ENCODE measurements around the gene MRPS9.

MRPS9 gene

DNA sequence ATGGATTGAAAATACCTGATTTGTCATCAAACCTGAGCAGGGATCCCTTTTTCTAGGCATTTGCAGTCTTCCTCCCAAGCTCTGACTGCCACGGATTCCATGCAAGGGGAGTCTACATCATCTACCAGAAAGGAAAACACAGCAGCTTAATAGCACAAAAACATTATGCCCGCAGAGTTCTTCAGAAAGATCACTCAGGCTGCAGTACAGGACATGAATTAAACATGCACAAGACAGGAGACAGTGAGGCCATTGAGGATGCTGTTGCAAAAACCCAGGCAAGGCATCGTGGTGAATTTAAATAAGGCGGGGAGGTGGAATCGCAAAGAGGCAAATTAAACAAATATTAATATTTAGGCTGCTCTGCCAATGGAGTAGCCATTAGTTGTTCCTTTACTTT, 88.5 kb downstream of the MRPS9 start:
- no peak for DNase-seq

DNA sequence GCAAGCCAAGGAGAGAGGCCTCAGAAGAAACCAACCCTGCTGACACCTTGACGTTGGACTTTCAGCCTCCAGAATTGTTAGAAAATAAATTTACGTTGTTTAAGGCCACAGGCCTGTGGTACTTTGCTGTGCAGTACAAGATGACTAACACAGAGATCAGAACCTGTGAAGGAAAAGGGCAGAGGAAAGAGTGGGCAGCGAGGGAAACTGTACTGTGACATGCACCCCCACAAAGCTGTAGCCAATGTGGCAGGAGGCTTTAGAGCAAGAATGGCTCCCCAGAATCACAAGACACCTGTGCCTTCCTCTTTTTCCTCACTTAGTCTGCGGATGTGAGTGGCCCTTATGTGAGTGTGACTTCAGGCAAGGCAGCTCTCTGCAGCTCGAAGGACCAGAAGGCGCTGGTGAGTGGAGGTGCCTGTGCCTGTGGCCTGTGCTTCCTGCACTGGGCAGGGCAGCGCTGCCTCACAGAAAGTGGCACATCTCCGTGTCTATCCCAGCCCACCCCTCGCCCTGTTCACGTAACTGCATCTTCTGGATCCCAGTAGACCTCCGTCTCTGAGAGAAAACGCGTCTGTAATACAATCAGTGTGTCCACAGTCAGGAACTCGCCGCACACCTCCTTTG, 89.5 kb downstream of the MRPS9 start:
- no peak for DNase-seq

DNA sequence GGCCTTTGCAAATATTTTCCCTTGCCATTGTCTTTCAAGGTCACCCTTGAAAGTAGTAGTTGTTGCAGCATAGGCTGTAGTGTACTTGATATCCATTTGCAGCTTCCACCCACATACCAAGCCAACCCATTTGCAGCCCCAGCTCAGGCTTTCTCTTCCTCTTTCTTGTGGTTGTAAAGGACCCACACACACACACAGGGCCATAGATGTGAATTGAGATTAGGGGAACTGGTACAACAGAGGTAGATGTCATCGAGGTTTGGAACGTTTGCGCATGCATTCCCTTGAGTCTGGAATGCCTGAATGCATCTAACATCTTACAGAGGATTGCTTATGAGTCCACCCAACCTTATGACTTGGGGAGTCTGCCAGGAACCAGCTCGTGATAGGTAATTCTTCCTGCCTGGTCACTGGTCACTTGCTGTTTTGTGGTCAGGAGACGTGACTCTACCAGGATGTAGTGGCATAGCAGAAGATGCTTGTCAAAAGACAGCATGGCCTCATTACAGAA, 91.9 kb downstream of the MRPS9 start:
- DNase-seq: no peak

DNA sequence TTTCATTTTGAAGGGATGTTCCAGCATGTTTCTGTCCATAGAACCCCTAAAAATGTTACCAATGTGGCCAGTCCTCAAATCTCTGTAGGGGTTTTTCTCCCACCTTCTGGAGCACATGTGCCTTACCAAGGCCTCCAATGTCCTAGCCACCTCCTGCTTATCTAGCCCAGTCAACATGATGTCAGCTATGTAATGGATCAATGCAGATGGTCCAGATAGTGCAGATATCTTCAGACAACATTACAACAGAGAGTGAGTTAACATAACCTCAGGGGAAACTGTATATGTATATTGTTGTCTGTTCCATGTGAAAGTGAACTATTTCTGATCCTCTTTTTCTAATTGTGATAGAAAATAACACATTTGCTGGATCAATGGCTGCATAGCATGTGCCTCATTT, 92.7 kb downstream of the MRPS9 start:
- DNase-seq: no peak

DNA sequence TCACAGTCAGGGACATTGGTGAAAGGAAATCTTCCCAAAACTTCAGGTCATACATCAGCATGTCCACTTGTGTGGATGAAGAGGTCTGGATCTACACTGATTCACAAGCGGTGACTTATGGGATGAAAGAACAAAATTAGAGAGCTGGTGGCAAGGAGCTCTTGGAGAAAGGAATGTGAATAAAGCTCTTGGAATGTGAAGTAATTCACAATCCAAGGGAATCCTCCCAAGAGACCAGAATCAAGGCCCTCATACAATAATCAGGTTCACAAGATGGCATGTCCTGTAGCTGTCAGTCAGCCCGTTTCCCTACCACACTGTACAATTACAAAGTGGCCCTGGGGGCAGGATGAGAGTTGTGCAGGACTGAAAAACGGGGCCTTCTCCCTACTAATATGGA, 96.2 kb downstream of the MRPS9 start:
- DNase-seq: no peak

DNA sequence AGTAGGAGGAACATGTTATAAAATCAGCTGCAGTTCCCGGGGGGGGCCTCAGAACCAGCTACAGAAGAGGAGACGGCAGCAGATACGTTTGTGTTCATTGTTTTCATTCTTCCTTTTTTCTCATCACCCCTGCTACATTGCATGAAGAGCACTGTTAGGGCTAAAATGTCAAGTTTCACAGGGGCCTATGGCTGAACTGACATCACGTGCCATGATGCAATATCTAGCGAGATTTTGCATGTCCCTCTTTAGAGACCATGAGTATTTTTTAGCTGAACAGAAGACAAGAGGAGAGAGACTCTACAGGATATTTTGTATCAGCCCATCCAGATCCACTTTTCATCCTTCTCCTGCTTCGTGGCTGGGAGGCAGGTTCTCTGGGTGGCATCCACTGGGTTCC, 97.6 kb downstream of the MRPS9 start:
- DNase-seq: no peak

DNA sequence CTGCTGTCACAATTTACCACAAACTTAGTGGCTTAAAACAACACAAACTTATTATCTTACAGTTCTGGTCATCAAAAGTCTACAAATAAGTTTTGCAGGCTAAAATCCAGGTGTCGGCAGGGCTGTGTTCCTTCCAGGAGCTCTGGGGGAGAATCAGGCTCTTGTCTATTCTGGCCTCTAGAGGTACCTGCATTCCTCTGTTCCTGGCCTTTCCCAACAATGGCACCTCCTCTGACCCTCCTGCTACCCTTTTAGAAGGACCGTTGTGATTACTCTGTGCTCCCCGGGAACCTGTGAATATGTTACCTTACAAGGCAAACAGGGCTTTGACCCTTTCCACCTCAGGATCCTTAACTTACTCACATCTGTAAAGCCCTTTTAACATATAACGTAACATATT, 98.5 kb downstream of the MRPS9 start:
- DNase-seq: no peak

DNA sequence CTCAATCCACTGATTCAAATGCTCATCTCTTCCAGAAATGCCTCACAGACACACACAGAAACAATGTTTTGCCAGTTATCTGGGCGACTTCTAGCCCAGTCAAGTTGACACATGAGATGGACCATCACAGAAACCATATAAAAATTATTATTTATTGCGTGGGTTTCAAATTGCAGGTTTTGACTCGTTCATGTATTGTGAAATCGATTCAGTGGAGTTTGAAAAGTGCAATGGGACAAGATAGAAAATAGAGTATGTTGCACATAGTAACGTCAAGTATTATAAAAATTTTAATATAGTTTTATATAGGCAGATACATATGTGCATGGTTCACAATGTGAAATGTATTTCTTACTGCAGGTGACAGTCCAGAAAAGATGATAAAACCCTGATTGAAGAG, 100.8 kb downstream of the MRPS9 start:
- DNase-seq: no peak

DNA sequence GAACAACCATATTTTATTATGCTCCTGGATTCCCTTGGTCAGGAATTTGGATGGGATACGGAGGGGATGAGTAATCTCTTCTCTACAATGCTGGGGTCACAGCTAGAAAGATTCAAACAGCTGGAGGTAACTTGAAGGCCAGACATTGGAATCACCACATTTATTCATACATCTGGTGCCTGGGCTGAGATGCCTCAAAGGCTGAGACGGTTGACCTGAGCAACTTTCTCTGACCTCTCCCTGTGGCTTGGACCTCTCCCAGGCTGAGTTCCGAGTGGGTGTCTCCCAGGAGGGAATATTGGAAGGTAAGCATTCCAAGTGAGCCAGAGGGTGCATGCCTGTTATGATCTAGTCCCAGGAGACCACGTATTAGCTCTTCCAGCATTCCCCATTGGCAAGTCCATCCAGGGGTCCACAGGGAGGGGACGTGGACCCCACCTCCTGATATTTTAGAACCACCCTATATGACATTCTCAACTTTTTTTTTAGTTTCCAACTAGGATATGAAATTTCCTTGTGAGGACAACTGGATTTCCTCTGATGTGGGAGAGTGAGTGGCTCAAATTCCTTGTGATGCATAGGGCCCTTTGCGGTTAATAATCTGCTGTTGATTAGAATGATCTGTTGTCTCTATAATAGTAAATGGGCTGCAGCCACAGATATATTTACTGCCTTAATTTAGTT, 101.8 kb downstream of the MRPS9 start:
- DNase-seq: no peak

DNA sequence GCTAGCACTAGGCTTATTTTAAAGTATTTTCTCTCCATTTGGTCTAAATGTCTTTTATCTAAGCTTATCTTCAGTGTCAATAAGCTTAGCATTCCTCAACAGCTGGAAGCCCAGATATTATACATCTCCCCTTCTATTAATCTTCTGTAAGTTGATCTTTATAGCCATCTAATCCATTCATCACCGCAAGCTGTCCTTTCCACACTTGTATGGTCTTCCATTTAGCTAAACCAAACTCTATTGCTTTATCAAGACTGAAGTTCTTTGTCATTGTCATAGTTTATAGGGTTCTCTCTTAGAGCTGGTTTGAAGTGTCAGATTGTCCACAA, 102.3 kb downstream of the MRPS9 start:
- DNase-seq: no peak

DNA sequence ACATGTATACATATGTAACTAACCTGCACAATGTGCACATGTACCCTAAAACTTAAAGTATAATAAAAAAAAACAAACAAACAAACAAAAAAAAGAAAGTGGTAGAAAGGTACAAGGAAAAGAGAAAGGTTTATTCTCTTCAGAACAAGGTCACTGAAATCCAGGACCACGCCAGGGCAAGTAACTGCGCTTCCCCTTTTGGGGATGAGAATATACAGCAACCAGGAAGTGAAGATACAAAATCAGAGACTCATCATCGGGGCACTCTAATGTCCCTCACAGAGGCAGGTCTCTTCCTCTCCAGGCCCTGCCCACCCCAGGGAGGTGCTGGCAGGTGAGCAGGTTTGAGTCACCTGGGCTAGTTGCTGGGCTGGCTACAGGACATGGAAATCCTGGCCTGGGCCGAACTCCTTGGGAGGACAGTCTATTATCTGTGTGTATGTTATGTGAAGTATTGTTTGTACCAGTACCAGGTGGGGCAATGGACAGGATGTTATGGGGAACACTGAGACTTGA, 103.3 kb downstream of the MRPS9 start:
- no peak for DNase-seq

DNA sequence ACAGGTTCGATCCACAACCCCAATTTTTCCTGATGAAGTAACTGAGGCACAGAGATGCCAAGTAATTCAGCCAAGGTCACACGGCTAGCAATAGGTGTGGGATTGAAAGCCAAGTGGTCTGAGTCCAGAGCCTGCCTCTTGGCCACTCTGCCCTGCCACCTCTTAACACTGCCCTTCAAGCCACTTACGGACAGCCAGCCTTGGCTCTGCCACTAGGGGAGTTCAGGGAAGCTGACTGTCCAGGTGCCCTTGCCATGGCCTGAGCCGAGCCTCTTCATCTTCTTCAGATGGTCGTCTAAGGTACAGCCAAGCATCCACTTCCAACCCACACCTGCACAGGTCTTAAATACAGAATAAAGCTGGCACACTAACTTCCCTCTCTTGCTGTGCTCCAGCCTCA, 104.4 kb downstream of the MRPS9 start:
- DNase-seq: no peak

DNA sequence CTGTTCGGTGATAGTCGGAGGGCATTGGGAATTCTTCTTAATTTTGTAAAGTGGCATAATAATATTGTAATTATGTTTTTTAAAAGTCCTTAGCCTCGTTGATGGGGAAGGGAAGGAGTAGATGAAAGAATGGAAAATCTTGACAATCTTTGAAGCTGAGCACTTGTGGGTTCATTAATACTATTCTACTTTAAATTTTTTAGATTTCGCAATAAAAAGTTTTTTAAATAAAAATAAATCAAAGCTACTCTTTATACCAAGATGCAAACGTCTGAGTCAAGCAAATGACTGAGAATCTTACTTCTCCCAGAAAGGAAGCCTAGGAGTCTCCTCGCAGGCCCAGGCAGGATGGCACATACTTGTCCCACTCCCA, 105.2 kb downstream of the MRPS9 start:
- no peak for DNase-seq

DNA sequence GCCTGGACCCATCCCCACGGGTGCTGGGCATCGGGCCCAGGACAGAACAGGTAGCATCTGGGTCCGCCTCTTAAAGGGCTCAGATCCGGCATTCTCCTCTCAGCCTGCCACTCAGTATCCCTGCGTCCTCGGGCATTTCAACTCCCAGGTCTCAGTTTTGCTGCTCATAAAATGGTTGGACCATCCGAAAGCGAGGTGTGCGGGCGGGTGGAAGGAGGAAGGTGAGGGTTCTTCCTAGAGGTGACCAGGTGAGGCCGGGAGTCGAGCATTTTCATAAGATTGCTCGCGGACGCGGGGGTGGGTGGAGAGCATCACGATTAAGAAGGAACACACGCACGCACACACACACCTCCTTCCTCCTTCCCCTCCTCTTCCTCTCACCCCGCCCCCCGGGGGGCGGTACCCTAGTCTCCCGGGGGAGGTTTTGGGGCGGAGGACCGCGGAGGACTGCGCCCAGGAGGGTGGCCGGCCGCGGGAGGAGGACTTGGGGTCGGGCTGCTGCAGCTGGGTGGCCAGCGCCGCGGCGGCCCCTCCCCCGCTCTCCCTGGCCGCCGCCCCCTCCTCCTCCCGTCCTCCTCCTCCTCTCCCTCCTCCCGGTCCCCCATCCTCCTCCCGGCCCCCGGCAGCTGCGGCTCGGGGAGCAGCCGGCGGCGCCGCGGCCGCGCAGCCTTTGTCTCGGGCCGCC, 105.7 kb downstream of the MRPS9 start:
- DNase-seq: peak; percentile 25 to 27

DNA sequence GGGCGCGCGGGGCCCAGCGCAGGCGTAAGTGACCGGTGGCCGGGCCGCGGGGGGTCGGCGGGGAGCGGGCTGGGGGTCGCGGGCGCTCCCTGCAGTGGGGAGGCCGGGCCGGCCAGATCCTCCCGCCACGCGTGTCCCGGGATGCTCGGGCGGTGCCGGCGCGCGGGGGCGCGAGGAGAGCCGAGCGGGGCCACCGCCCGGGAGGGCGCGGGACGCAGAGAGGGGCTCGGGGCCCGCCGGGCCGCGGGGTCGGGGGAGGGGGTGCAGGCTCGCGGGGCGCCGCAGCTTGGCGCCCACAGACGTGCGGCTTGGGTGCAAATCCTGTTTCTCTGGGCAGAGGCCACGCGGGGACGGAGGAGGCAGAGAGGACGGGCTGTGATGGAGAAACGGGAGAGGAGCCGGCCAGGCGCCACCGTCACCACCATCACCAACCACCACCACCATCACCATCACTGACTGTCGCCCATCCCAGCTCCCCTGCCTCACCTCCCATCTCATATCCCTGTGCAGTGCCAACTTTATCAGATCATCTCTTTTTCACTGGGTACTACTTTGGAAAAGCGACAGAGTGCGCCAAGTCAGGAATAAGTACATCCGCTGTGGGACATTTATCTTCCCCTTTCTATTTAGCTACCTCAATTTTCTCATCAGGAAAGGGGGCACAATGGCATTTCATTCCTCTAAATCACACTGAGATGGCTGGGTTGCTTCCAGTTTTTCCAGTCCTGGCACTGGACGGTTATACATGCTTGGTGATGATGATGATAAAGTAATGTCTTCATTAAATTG, 106.5 kb downstream of the MRPS9 start:
- DNase-seq: no peak

DNA sequence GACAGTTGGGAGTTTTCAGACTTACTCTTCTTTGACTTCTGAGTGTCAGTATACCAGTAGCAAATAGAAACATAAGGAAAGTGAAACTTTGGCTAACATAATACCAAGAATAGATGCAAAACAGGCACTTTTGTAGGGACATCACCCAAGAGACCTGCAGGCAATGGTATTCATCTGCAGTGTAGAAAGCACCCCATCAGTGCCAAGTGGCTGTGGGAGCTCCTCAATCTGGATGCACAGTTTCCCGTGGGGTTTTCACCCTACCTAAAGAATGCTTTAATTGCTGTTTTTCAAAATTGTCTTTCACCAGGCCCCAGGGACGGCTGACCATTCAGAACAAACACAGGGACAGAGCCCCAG, 107.1 kb downstream of the MRPS9 start:
- no peak for DNase-seq

DNA sequence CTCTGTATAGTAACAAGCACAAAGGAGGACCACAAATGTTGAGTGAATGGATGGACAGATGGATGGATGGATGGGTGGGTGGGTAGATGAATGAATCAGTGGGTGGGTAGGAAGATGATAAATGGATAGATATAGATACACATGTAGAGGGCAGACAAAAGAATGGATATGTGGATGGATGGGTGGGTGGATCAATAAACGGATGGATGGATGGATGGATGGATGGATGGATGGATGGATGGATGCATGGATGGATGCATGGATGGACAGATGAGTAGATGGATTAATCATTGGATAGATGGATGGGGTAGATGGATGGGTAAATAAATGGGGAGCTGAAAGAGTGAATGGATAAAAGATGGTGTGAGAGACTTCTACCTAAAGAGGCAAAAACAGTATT, 111.4 kb downstream of the MRPS9 start:
- DNase-seq: no peak

Measured in stimulated activated CD4-positive, alpha-beta T cell treated with anti-CD3 and anti-CD28 coated beads, Interleukin-4, amount 100 ng/mL, for 4 hours (primary cell).